HG02798 (cell line): ENCODE measurements around the gene DOCK1.

Source experiments
- ATAC-seq: cut with Tn5 transposase; IDR thresholded peaks from one replicate; pipeline ENCODE4 v1.9.1; 2021; ENCODE audit warnings: mild to moderate bottlenecking; ENCODE audit not compliant: unreplicated experiment, poor library complexity

DOCK1 gene

DNA sequence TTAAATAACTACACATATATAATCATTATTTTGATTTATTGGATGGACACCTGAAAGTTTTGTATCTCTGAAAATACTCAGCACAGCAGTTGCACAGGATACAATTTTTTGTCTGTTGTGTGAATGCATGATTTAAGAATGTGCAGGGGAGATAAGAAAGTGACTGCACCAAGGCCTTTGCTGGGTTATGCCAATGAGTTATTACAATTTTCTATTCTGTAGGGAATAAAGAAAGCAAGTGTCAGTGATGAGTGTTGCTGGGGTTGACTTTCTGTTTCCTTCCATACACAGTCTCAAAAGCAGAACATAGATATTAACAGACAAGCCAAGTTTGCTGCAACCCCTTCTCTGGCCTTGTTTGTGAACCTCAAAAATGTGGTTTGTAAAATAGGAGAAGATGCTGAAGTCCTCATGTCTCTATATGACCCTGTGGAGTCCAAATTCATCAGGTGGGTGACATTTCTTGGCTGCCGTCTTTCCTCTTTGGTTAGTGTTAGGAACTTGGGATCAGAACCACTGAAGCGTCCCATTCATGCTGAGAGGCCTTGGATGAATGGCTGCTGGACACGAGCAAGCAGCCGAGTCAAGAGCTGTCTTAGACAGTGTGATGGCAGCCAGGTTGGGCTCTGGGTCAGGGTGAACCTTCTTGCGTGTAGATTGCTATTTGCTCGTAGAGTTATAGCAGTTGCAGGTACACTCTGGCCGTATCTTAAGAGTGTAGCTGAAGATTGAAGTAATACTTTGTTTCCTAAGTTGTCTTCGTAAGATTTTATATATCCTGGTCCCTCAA, 92.8 kb downstream of the DOCK1 start:
- ATAC-seq, result no peak

- no peak for ATAC-seq
Observed at GRCh38 chr10:127000598-127000997, 95.4 kb downstream of the DOCK1 start.

DNA sequence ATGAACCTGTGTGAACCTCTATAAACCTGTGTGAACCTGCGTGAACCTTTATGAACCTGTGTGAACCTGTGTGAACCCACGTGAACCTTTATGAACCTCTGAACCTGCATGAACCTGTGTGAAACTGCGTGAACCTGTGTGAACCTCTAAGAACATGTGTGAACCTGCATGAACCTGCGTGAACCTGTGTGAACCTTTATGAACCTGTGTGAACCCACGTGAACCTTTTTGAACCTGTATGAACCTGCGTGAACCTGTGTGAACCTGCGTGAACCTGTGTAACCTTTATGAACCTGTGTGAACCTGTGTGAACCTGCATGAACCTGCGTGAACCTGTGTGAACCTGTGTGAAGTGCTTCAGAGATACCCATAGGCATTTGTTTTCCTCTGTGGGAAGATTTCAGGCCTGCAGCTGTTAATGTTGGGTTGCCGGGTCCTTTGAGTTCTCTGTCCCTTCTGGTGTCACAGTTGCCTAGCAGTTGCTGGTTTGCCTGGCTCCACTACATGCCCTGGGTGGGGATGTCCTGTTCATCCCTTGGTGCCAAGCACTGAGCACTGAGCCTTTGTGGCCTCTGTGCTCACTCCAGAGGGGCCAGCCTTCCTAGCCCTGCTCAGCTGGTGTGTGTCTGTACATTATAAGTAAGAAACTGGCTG, 97.9 kb downstream of the DOCK1 start:
- no peak for ATAC-seq

GRCh38 chr10:127006453-127006852, 101.2 kb downstream of the DOCK1 start:
- no peak for ATAC-seq

DNA sequence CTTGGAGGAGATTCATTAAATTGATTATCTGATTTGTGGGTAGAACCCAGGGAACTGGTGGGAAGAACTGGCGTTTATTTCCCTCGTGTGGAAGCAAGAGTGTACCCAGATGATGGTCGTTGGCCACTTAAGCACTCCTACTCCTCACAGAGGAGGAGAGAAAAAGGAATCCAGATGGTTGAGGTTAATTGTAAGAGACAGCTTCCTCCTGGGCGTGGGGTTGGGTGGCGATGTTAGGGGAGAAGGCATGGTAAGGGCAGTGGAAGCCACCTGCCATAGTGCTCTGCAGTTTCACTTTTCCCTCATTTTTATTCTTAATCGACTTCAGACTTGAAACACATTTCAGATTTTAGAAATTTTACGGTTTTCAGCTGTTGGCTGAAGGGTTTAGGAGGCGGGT, 104.1 kb downstream of the DOCK1 start:
- ATAC-seq, result no peak

- ATAC-seq, result no peak
Observed at GRCh38 chr10:127011174-127011573, 105.9 kb downstream of the DOCK1 start.

- ATAC-seq, result no peak
Observed at GRCh38 chr10:127012071-127012768, 107.0 kb downstream of the DOCK1 start.

- ATAC-seq, result no peak
Observed at GRCh38 chr10:127012769-127013152, 107.5 kb downstream of the DOCK1 start.

GRCh38 chr10:127013211-127013656, 108.0 kb downstream of the DOCK1 start:
- ATAC-seq, result no peak

DNA sequence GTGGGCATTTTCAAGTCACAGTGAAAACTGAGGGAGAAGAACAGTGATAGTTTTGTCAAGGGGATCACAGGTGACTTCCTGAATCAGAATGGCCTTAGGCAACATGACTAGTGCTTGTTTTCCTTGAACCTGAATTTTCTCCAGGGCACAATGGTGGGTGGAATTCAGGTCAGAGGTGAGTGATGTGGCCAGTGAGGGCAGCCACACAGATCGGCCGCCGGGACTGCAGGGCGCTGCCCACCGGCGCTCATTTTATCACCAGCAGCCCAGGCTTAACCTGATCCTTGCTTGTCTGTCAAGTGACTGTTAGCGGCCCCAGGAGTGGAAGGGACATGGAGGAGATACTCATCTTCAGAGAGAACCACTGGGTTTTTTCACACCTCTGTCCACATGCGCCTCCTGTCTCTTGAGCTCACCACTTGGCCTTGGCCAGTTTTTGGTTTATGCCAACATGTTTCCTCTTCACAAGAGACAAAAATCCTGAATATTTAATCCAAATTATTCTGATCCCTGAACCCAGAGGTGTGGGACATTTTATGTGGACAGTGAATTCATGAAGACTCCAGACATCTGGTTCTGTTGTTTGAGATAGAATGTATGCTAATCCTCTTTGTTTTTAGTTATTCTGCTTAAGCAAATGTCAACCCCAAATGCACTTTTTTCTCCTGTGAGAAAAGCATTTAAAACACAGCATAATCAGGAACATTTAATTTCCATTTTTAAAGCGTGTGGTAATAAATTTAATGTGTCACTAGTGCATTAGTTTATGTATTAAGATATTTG, 108.7 kb downstream of the DOCK1 start:
- ATAC-seq, result no peak

GRCh38 chr10:127014671-127015070, 109.4 kb downstream of the DOCK1 start:
- no peak for ATAC-seq

- no peak for ATAC-seq
Observed at GRCh38 chr10:127015373-127015772, 110.1 kb downstream of the DOCK1 start.

DNA sequence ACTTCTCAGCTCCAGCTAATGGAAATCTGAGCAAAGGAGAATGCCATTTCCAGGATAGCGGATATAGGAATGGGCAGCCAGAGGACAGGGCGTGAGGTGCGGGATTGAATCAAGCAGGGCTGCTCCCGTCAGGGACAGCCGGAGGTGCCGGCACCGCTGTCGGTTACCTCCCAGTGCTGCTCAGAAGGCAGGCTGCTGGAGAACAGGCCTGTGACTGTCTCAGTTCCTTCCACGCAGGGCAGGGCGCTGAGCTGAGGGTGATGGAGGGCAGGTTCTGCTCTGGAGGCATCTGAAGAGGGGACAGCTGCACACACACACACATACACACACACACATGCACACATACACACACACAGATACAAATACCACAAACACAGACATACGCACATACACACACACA, 111.1 kb downstream of the DOCK1 start:
- ATAC-seq, result no peak

GRCh38 chr10:127017541-127018297, 112.5 kb downstream of the DOCK1 start:
- no peak for ATAC-seq

DNA sequence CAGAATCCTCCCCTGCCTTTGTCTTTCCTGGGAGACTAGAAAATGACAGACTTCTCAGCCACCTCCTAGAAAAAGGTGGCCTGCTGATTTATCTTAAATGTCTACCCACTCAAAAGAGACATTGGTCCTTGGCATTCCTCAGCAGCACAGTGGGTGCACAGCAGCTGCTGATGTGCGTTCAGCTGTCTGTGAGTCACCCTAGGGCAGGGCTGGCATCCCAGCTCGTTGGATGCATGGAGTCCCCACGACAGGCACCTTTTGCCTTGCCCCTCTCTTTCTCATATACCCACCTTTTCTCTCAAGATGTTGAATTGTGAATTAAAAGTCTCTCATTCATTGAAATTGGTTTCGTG, 113.0 kb downstream of the DOCK1 start:
- ATAC-seq, result no peak

- ATAC-seq, result no peak
Observed at GRCh38 chr10:127018766-127019165, 113.5 kb downstream of the DOCK1 start.

GRCh38 chr10:127020260-127020659, 115.0 kb downstream of the DOCK1 start:
- no peak for ATAC-seq

DNA sequence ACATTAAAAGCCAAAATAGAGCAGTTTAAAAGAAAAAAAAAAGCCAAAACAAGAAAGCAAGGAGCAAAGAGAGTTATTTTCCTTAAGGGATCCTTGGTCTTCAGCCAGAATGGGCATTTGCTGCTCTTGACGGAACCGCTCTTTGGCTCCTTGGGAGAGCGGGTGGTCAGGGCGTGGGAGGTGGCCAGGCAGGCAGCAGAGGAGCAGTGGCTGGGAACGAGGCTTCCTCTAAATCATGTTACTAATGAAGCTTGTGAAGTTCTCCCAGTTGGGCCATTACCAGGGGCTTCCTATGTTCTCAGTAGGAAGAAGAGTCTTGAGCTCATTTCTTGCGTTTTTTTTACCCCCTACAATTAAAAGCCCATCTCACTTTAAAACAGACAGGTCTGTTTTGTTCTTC, 116.6 kb downstream of the DOCK1 start:
- ATAC-seq, result no peak

GRCh38 chr10:127024685-127025435, 119.6 kb downstream of the DOCK1 start:
- no peak for ATAC-seq
